ENCODE measurements around the gene TAB2. TPM values are rescaled to one million over a fixed set of nuclear protein-coding genes. Genes with fewer than 3 reads are reported as not detected.

Gene TAB2
- polyA plus RNA-seq, 1 experiment, result 23.9 TPM

DNA sequence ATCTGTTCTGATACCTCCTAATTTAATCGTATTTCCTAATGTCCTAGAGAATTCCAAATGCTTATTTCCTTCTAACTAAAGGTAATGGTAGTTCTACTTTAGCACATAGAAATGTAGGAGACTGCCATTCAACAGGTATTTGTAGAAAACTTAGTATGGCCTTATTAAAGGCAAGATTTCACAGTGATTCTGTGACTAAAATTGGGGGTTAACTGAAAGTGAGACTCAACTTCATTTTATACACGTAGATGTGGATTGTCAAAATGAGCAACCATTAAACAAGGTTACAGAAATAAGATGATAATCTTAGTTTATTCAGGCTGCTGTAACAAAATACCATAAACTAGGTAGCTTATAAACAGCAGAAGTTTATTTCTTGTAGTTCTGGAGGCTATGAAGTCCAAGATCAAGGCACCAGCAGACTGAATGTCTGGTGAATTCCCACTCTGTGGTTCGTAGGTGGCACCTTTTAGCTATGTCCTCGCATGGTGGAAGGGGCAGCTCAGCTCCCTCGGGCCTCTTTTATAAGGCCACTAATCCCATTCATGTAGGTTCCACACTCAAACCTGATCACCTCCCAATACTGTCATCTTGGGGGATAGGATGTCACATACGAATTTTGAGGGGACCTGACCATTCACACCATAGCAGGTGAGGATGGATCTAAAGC is 38.7 kb downstream of the TAB2 start:
- Histone ChIP-seq H3K27me3 (ENCODE audit: control insufficient read depth, insufficient read depth, low read length) (no peaks in the 10 kb centered on the region), H3K36me3 (ENCODE audit: control insufficient read depth, insufficient read depth, low read length) (no peaks in the 10 kb centered on the region), H3K4me3 (ENCODE audit: low read depth, low read length) (no peak overlapping the region)
- ChIA-PET POLR2A (no interaction called here), CTCF (no interaction called here)
- no peak for DNase-seq (ENCODE audit: low read depth)
- TF ChIP-seq, protein P1, sequence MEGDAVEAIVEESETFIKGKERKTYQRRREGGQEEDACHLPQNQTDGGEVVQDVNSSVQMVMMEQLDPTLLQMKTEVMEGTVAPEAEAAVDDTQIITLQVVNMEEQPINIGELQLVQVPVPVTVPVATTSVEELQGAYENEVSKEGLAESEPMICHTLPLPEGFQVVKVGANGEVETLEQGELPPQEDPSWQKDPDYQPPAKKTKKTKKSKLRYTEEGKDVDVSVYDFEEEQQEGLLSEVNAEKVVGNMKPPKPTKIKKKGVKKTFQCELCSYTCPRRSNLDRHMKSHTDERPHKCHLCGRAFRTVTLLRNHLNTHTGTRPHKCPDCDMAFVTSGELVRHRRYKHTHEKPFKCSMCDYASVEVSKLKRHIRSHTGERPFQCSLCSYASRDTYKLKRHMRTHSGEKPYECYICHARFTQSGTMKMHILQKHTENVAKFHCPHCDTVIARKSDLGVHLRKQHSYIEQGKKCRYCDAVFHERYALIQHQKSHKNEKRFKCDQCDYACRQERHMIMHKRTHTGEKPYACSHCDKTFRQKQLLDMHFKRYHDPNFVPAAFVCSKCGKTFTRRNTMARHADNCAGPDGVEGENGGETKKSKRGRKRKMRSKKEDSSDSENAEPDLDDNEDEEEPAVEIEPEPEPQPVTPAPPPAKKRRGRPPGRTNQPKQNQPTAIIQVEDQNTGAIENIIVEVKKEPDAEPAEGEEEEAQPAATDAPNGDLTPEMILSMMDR (IDR thresholded peaks at IDR 0.05; ENCODE audit: insufficient read depth, low read depth, low read length), result no peak

DNA sequence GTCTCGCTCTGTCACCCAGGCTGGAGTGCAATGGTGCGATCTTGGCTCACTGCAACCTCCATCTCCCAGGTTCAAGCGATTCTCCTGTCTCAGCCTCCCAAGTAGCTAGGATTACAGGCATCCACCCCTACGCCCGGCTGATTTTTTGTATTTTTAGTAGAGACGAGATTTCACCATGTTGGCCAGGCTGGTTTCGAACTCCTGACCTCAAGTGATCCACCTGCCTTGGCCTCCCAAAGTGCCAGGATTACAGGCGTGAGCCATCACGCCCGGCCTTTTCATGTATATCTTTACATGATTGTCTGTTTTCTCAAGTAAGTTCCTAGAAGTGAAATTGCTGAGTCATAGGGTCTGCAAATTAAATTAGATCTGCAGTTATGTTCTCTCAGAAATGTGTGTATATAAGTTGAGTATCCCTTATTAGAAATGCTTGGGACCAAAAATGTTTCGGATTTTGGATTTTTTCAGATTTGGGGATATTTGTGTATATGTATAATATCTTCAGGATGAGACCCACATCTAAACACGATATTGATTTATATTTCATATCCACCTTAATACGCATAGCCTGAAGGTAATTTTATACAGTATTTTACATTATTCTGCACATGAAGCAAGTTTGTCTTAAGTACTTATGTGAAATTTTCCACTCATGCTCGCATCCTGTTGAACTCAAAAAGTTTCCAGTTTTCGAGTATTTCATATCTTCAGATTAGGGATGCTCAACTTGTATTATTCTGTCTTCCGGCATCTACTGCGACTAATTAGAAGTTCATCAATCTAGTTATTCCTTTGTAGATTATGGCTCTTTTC is 40.4 kb downstream of the TAB2 start:
- TF ChIP-seq, protein P1 (IDR thresholded peaks at IDR 0.05; ENCODE audit: insufficient read depth, low read depth, low read length), result no peak
- H3K4me3 ChIP-seq (ENCODE audit: low read depth, low read length), result no peak overlapping the region
- no peak for DNase-seq (ENCODE audit: low read depth)
- CTCF ChIA-PET, result no interaction called here
- no peaks in the 10 kb centered on the region for H3K36me3 ChIP-seq (ENCODE audit: control insufficient read depth, insufficient read depth, low read length)
- H3K27me3 ChIP-seq (ENCODE audit: control insufficient read depth, insufficient read depth, low read length), result no peaks in the 10 kb centered on the region
- POLR2A ChIA-PET, result no interaction called here

DNA sequence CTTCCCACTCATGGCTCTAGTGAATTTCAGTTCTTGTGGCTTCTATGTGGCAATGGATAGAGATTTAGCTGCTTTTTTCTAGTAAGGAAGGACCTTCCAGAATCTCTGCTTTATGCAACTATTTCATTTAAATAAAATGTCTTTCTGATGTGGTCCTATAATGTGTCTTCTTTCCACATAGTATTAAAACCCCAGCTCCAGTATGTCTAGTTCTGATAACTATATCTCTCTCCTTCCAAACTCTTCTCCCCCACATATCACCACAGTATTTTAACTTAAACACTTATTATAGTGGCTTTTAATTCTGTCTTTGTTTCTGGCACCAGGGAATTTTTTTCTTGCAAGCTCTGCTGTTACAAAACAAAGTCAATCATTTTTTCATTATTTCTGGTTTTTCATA is 41.9 kb downstream of the TAB2 start:
- Histone ChIP-seq H3K4me3 (ENCODE audit: low read depth, low read length) (no peak overlapping the region), H3K27me3 (ENCODE audit: control insufficient read depth, insufficient read depth, low read length) (no peaks in the 10 kb centered on the region), H3K36me3 (ENCODE audit: control insufficient read depth, insufficient read depth, low read length) (no peaks in the 10 kb centered on the region)
- CTCF ChIA-PET, result interaction anchor here (0.7 to 1.1 kb wide), 3 partner anchors 10 to 330 kb away, joined by 3 read pairs; no protein-coding TSS in a partner anchor
- TF ChIP-seq, protein P1 (IDR thresholded peaks at IDR 0.05; ENCODE audit: insufficient read depth, low read depth, low read length), result no peak
- POLR2A ChIA-PET, result no interaction called here
- DNase-seq (ENCODE audit: low read depth), result no peak

DNA sequence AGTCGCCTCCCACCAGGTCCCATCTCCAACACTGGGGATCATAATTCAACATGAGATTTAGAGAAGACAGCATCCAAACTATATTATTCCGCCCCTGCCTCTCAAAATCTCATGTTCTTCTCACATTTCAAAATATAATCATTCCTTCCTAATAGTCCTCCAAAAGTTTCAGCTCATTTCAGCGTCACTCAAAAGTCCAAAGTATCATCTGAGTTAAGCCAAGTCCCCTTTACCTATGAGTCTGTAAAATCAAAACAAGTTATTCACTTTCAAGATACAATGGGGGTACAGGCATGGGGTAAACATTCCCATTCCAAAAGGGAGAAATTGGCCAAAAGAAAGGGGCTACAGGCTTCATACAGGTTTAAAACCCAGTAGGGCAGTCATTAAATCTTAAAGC is 43.0 kb downstream of the TAB2 start:
- TF ChIP-seq, protein P1 (IDR thresholded peaks at IDR 0.05; ENCODE audit: insufficient read depth, low read depth, low read length), result no peak
- no peak for DNase-seq (ENCODE audit: low read depth)
- H3K4me3 ChIP-seq (ENCODE audit: low read depth, low read length), result no peak overlapping the region
- no peaks in the 10 kb centered on the region for H3K27me3 ChIP-seq (ENCODE audit: control insufficient read depth, insufficient read depth, low read length)
- POLR2A ChIA-PET, result no interaction called here
- CTCF ChIA-PET, result no interaction called here
- H3K36me3 ChIP-seq (ENCODE audit: control insufficient read depth, insufficient read depth, low read length), result no peaks in the 10 kb centered on the region

DNA sequence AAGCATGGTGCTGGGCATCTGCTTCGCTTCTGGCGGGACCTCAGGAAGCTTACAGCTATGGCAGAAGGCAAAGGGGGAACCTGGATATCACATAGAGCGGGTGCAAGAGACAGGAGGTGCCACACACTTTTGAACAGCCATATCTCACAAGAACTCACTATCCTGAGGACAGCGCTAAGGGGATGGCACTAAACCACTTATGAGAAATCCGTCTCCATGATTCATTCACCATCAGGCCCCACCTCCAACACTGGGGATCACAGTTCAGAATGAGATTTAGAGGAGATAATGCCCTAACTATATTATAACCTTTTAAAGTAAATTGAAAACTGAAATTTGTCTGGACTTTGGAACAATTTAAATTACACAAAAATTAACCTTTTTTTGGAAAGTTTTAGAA is 44.8 kb downstream of the TAB2 start:
- CTCF ChIA-PET, result interaction anchor here (1.2 kb wide), 1 partner anchor 12 kb away, joined by 3 read pairs; no protein-coding TSS in a partner anchor
- Histone ChIP-seq H3K36me3 (ENCODE audit: control insufficient read depth, insufficient read depth, low read length) (no peaks in the 10 kb centered on the region), H3K27me3 (ENCODE audit: control insufficient read depth, insufficient read depth, low read length) (no peaks in the 10 kb centered on the region), H3K4me3 (ENCODE audit: low read depth, low read length) (no peak overlapping the region)
- TF ChIP-seq, protein P1 (IDR thresholded peaks at IDR 0.05; ENCODE audit: insufficient read depth, low read depth, low read length), result no peak
- DNase-seq (ENCODE audit: low read depth), result no peak
- POLR2A ChIA-PET, result interaction anchor here (0.6 kb wide), 1 partner anchor 20 kb away, joined by 3 read pairs; no protein-coding TSS in a partner anchor
